AG08396 (cell line): ENCODE results near the gene BCL2A1.
"Not testable (repeated sequence)": the region's sequence is repeated elsewhere in the genome, so short reads cannot be mapped to it uniquely, and the experiment has no call there.

Experiments
- DNase-seq: peaks from one replicate; pipeline ENCODE4 v3.0.0; 2012; ENCODE audit warnings: low spot score, mixed read lengths

Gene BCL2A1

DNA sequence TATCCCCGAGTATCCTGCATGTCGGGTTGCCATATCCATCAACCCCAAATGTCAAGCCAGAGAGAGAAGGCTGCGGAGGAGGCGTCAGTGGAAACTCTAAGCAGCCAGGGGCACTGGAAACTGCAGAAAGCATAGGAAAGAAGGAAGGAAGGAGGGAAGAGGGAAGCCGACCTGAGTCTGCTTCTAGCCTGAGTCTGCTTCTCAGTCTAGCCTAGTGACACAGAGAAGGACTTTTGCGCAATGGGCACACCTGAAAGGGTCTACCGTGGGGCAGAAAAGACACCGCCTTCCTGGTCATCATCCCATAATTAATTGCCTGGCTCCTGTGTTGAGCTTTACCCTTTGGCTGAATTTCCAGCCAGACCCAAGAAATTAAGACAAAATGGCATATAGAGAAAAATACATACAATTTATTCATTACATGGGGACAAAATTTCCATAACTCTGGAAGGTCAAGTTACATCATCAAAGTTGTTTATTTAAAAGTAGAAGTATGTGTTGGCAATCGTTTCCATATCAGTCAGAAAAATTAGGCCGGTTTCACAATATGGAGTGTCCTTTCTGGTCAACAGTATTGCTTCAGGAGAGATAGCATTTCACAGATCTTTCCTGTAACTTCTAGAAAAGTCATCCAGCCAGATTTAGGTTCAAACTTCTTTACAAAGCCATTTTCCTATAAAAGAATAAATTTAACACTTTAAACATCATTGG, 10.3 kb downstream of the BCL2A1 start:
- DNase-seq, result no peak

GRCh38 chr15:79957741-79958140, 13.3 kb downstream of the BCL2A1 start:
- no peak for DNase-seq

- DNase-seq, result no peak
These were observed 14.5 kb downstream of the BCL2A1 start for GRCh38 chr15:79956354-79956939.

DNA sequence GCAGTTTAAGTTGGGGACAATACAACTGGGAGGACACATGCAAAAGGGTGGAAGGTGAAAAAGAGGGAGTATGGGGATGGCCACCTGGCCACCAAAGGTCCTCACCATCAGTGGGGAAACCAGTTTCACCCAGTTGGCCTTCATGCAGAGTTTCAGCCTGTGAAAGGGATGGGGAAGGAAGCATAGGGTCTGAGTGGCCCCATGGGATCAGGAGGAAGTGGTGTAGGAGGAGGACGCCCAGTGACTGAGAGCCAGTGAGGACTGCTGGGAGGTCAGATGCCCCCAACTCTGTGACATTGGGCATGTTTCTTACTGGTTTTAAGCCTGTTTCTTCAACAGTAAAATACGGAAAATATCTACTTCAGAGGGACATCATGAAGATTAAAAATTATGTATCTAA, 16.3 kb downstream of the BCL2A1 start:
- no peak for DNase-seq

DNA sequence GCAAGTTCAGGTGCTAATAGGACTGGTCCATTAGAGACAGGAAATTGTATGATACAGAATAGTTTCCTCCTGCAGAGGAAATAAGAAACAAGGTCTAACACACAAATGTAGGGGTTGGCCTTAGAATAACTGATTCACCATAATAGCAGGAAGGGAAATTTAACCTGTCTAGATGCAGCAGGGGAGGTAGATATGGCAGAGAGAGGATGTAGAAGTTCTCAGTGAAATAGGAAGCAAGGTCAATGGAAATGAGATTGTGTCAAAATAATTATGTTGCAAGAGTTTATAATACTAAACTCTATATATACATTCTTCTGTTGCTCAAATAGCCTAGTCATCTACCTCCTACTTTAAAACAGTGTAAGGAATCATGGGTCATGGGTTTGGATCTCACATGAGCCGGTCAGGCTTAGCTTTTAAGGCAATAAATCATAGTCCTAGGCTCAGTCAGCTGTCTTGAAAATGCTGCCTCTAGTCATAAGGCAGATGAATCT, 17.0 kb downstream of the BCL2A1 start:
- no peak for DNase-seq

DNA sequence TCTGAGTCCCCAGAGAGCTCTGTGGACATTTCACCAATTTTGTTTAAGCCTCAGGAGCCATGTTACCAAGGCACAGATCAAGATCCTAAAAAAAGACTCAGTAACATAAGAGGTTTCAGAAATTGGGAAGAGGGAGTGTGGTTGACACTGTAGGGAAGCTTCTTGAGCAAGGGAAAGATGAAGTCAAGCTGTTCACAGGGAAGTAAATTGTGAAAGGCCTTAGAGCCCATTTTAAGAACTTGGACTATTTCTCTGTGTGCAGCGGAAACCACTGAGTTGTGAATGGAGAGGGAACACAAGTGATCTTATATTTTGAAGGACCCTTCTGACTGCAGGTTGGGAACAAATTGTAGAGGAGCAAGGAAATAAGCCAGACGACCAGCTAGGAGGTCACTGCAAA, 18.7 kb downstream of the BCL2A1 start:
- DNase-seq, result no peak

GRCh38 chr15:79950247-79950646, 20.7 kb downstream of the BCL2A1 start:
- DNase-seq, result no peak

GRCh38 chr15:79948761-79949160, 22.2 kb downstream of the BCL2A1 start:
- no peak for DNase-seq

DNA sequence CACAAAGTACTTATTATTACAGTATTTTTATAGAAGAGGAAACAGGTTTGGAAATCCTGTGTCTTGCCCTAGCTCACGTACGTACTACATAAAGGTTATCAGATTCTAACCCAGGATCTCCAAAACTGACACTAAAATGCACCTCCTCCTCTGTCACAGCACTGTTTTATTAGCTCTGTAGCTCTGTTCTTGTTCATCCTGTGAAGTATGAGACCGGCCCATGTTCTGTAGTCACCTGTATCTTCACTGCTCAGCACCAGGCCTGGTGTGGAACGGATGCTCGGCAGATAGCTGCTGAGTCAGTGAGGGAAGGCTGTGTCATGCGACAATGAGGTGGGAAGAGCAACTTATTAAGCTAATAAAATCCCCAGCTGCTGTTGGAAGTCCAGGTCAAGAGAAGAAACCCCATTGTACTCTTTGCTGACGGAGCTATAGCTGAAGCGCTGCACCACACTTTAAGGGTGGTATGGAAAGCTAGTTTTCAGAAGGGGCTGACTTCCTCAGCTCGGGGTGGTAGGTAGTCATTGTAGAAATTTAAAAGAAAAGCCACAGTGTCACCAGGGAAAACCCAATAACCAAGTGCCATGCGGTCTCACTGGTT, 22.8 kb downstream of the BCL2A1 start:
- DNase-seq, result no peak

GRCh38 chr15:79947009-79947408, 24.0 kb downstream of the BCL2A1 start:
- DNase-seq, result no peak

- no peak for DNase-seq
These were observed 26.4 kb downstream of the BCL2A1 start for GRCh38 chr15:79944622-79945021.

DNA sequence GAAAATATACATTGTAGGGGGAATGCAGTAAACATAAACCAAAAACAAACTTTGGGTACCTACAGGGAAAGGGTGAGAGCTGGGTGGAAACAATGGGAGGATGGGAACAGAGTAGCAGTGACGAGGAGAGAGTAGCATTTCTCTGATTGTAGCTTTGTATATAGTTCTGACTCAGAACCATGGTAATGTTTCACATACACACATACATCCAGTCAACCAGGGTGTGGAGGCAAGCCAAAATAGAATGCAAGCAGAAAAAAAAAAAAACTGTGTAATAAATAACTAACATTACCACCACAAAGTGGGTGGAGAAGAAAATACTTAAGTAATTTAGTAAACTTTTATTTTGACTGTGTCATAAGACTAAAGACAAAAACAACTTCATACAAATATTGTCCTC, 27.2 kb downstream of the BCL2A1 start:
- DNase-seq, result peak; percentile 47

- DNase-seq, result peak; percentile 28
These were observed 28.1 kb downstream of the BCL2A1 start for GRCh38 chr15:79942741-79943481.

DNA sequence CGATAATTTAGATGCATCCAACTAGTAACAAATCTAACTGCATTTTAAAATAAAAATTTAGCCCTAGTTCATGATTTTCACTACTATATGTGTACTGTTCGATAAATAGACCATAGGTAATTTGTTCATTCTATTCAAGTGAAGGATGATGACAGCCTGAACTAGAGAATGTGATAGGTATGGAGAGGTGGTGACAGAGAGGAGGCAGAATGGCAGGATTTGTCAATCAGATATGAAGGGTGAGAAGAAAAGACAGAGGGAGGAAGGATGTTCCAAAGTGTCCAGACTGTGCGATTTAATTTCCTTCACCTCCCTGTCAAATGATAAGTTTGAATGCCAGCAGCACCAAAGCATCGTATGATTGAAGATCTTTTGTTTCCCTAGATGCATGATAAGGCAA, 31.6 kb downstream of the BCL2A1 start:
- DNase-seq, result no peak

GRCh38 chr15:79938143-79938542, 32.9 kb downstream of the BCL2A1 start:
- DNase-seq, result no peak

DNA sequence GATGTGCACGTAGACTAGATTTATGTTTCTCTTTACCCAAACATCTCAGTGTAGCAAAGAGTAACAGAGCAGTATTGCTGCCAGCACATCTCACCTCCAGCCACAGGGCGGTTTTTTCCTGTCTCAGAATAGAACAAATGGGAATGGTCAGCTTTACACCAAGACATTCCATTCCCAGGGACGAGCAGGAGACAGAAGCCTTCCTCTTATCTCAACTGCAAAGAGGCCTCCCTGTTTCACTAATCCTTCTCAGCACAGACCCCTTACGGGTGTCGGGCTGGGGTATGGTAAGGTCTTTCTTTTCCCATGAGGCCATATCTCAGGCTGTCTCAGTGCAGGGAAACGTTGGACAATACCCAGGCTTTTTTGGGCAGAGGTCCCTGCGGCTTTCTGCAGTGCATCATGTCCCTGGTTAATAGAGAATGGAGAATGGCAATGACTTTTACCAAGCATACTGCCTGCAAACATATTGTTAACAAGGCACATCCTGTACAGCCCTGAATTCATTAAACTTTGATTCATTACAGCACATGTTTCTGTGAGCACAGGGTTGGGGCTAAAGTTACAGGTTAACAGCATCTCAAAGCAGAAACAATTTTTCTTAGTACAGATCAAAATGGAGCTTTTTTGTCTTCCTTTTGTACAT, 35.3 kb downstream of the BCL2A1 start:
- DNase-seq, result not testable (repeated sequence)

DNA sequence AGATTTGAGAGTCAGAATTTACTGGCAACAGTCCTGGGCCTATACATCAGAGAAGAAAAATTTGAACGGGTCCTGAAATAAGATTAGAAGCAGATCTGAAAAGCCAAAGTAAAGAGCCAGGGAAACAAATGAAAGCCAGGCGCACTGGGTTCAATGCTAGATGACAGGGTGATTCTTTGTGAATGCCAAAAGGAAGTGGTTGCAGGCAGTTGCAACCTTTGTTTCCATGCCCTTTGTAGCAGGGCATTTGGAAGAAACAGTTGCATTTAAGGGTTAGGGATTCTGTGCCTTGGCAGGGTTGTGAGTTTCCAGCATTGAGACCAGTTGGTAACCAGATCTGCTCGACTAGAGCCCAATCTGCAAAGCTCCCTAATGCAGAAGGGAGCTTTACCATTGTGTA, 37.8 kb downstream of the BCL2A1 start:
- DNase-seq, result no peak

DNA sequence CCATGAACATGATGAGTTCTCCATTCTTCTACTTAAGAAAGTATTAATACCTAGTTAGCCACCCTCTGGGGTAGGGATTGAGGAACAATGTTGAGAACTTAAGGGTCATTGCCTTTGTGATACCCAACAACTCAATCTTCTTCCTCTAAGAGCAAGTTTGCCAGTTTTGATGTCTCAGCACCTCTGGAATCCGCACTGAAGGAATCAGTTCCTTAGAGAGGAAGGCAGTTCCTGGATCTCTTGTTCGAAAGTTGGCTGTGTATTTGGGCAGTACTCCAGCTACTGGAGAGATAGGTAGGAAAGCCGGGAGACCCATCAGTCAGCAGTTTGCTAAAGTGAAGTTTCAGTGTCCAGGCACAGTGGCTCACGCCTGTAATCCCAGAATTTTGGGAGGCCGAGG, 38.5 kb downstream of the BCL2A1 start:
- DNase-seq, result no peak

DNA sequence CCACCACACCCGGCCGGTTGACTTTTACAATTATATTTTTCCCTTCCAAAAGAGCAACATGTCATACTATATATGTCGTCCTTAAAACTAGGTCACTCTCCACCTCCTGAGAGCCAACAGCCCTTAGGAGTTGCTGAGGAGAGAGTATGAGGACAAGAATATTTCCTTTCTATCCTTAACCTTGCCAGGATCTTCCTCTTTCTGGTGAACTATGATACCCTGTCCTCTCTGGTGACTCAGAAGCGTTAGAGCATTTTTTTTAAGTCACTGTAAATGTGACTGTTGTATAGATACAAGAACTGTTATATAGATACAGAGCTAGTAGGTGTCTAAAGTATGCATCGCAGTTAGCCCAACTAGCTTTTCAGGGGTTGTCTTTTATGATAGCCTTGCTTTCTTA, 40.5 kb downstream of the BCL2A1 start:
- no peak for DNase-seq

- DNase-seq, result no peak
These were observed 41.6 kb downstream of the BCL2A1 start for GRCh38 chr15:79929412-79929811.

DNA sequence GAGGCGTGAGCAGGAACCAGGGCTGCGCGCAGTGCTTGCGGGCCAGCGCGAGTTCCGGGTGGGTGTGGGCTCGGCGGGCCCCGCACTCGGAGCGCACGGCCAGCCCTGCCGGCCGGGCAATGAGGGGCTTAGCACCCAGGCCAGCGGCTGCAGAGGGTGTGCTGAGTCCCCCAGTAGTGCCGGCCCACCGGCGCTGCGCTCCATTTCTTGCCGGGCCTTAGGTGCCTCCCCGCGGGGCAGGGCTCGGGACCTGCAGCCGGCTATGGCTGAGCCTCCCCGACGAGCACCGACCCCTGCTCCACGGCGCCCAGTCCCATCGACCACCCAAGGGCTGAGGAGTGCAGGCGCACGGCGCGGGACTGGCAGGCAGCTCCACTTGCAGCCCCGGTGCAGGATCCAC, 44.9 kb downstream of the BCL2A1 start:
- DNase-seq, result not testable (repeated sequence)

GRCh38 chr15:79924379-79924778, 46.6 kb downstream of the BCL2A1 start:
- no peak for DNase-seq
